SK-N-SH (cell line): Measurements from ENCODE around the gene CDC42BPG. TPM values are rescaled to one million over a fixed set of nuclear protein-coding genes. Genes with fewer than 3 reads are reported as not detected.

Source experiments
- CTCF ChIA-PET: fragments of 300-600, 350-600 bp; formaldehyde crosslinking; extraction: SDS; loops from one replicate; lab custom pipeline; 2021; lab: Yijun Ruan, JAX
- POLR2A ChIA-PET: fragments of 350-600 bp; sonication (Branson Sonifier 250); formaldehyde crosslinking; extraction: SDS; loops from one replicate; lab custom pipeline; 2020; ENCODE audit warnings: antibody characterized with exemption, inconsistent platforms; lab: Yijun Ruan, JAX
- DNase-seq: peaks from one replicate; pipeline ENCODE4 v3.0.0; 2012
- H2AFZ ChIP-seq: fragments of 200-600 bp; sonication (generic); 2 replicates; pipeline ENCODE4 v1.8.1; 2016; ENCODE audit warnings: antibody characterized with exemption, mild to moderate bottlenecking, low read depth
- H3F3A ChIP-seq: fragments of 200-600 bp; sonication (generic); replicated peaks from 2 replicates; pipeline ENCODE3; 2016; ENCODE audit warnings: antibody characterized with exemption, mild to moderate bottlenecking; ENCODE audit not compliant: insufficient read depth
- H3K27ac ChIP-seq, 2 experiments: fragments of 200-500 bp in 1 of 2; fragments of 200-600 bp in 1 of 2; sonication (Bioruptor generic) in 1 of 2; sonication (generic), shearing (Covaris generic) in 1 of 2; 2 replicates each; pipeline versions ENCODE4 v1.5.1 to v1.6.1; 2014 to 2016; ENCODE audit warnings: low read depth in 2 of 2, inconsistent platforms in 1 of 2, low read length in 1 of 2, mild to moderate bottlenecking in 1 of 2, mixed read lengths in 1 of 2
- H3K27me3 ChIP-seq: fragments of 200-600 bp; sonication (generic), shearing (Covaris generic); 2 replicates; pipeline ENCODE4 v1.6.1; 2016; ENCODE audit warnings: mixed run types; ENCODE audit not compliant: insufficient read depth
- H3K36me3 ChIP-seq, 2 experiments: fragments of 200-500 bp in 1 of 2; fragments of 200-600 bp in 1 of 2; sonication (Bioruptor generic) in 1 of 2; sonication (generic) in 1 of 2; replicated peaks in 1 of 2; 2 replicates each; pipeline versions ENCODE3 to v1.5.1; 2014 to 2016; ENCODE audit warnings: low read length in 1 of 2, mild to moderate bottlenecking in 1 of 2; ENCODE audit not compliant: insufficient read depth in 2 of 2, control insufficient read depth in 1 of 2
- H3K4me1 ChIP-seq, 2 experiments: fragments of 200-500 bp in 1 of 2; fragments of 200-600 bp in 1 of 2; sonication (Bioruptor generic) in 1 of 2; sonication (generic), shearing (Covaris generic) in 1 of 2; 2 replicates each; pipeline versions ENCODE4 v1.5.1 to v1.6.1; 2014 to 2016; ENCODE audit warnings: low read depth in 1 of 2, low read length in 1 of 2, mixed run types in 1 of 2; ENCODE audit not compliant: insufficient read depth in 2 of 2, control insufficient read depth in 1 of 2
- H3K4me2 ChIP-seq: fragments of 200-600 bp; sonication (generic), shearing (Covaris generic); 2 replicates; pipeline ENCODE4 v1.6.1; 2017; ENCODE audit warnings: mixed run types
- H3K4me3 ChIP-seq, 2 experiments: fragments of 200-500 bp in 1 of 2; fragments of 200-600 bp in 1 of 2; sonication (Bioruptor generic) in 1 of 2; sonication (generic), shearing (Covaris generic) in 1 of 2; 2 replicates each; pipeline versions ENCODE4 v1.5.1 to v1.8.1; 2014 to 2016; ENCODE audit warnings: low read depth in 2 of 2, inconsistent platforms in 1 of 2, low read length in 1 of 2, mild to moderate bottlenecking in 1 of 2, mixed read lengths in 1 of 2, moderate library complexity in 1 of 2
- H3K79me2 ChIP-seq: fragments of 200-600 bp; sonication (generic); 2 replicates; pipeline ENCODE4 v1.8.1; 2017; ENCODE audit warnings: mild to moderate bottlenecking; ENCODE audit not compliant: insufficient read depth
- H3K9ac ChIP-seq: fragments of 200-600 bp; sonication (generic); 2 replicates; pipeline ENCODE4 v1.6.1; 2017; ENCODE audit warnings: mixed run types
- H3K9me2 ChIP-seq: fragments of 200-600 bp; sonication (generic); 2 replicates; pipeline ENCODE4 v1.6.1; 2017; ENCODE audit warnings: mixed run types
- H3K9me3 ChIP-seq: fragments of 200-600 bp; sonication (generic); 2 replicates; pipeline ENCODE4 v1.6.1; 2017; ENCODE audit warnings: mixed run types, mild to moderate bottlenecking, moderate library complexity
- H4K20me1 ChIP-seq: fragments of 200-600 bp; sonication (generic); 2 replicates; pipeline ENCODE4 v1.6.1; 2017; ENCODE audit warnings: mild to moderate bottlenecking, mixed run types; ENCODE audit not compliant: insufficient read depth
- CTCF ChIP-seq: fragments of 200-600 bp; sonication (generic); IDR thresholded peaks from 2 replicates; pipeline ENCODE4 v1.6.1; 2017; ENCODE audit warnings: antibody characterized with exemption, mild to moderate bottlenecking, moderate library complexity
- ELF1 ChIP-seq: IDR thresholded peaks from 2 replicates; pipeline ENCODE4 v1.4.0; 2012
- EP300 ChIP-seq, 2 experiments: IDR thresholded peaks; 2 replicates each; pipeline versions ENCODE4 v1.4.0 to v1.6.1; 2012; ENCODE audit warnings: borderline replicate concordance in 1 of 2, low read depth in 1 of 2, low read length in 1 of 2
- EZH2phosphoT487 ChIP-seq: fragments of 200-600 bp; sonication (generic); IDR thresholded peaks from 2 replicates; pipeline ENCODE4 v1.6.1; 2017; ENCODE audit warnings: low read depth, mixed run types, mild to moderate bottlenecking, antibody characterized with exemption, moderate library complexity, borderline replicate concordance
- FOXJ3 ChIP-seq: sonication (generic); formaldehyde crosslinking; IDR thresholded peaks from 2 replicates; pipeline ENCODE4 v1.5.1; 2020; ENCODE audit warnings: mild to moderate bottlenecking, missing genetic modification reagents
- GATA2 ChIP-seq: sonication (generic); formaldehyde crosslinking; IDR thresholded peaks from 2 replicates; pipeline ENCODE4 v1.5.0; 2020; ENCODE audit warnings: mild to moderate bottlenecking, missing genetic modification reagents
- IRF3 ChIP-seq: fragments of 150-350 bp; IDR thresholded peaks from 2 replicates; pipeline ENCODE4 v1.6.1; 2016; ENCODE audit warnings: mild to moderate bottlenecking, low read depth, low read length
- JUND ChIP-seq: IDR thresholded peaks from 2 replicates; pipeline ENCODE4 v1.4.0; 2012
- MAX ChIP-seq: IDR thresholded peaks from 2 replicates; pipeline ENCODE4 v1.4.0; 2012; ENCODE audit warnings: low read depth
- NRF1 ChIP-seq: IDR thresholded peaks from 2 replicates; pipeline ENCODE4 v1.6.1; 2012; ENCODE audit warnings: low read depth, mild to moderate bottlenecking, low read length
- PBX3 ChIP-seq: IDR thresholded peaks from 2 replicates; pipeline ENCODE4; 2012
- REST ChIP-seq: IDR thresholded peaks from 2 replicates; pipeline ENCODE4 v1.6.1; 2012; ENCODE audit warnings: mild to moderate bottlenecking, low read depth, low read length, moderate library complexity
- TAF1 ChIP-seq: IDR thresholded peaks from 2 replicates; pipeline ENCODE4 v1.6.1; 2012; ENCODE audit warnings: low read depth, mild to moderate bottlenecking, low read length, moderate library complexity, borderline replicate concordance
- USF2 ChIP-seq: fragments of 150-350 bp; IDR thresholded peaks from 2 replicates; pipeline ENCODE4 v1.6.1; 2017; ENCODE audit warnings: antibody characterized with exemption, low read length, low read depth, borderline replicate concordance
- WGBS: methylation state at CpG from one replicate; pipeline ENCODE4 v1.1.6; 2017; ENCODE audit warnings: low lambda C conversion rate; 5-methylcytosine and 5-hydroxymethylcytosine counted together
- polyA plus RNA-seq, 3 experiments: library from polyadenylated mRNA; depleted of rRNA; stranded (reverse); fragments of >200 nt; gene quantifications; 2 replicates each; pipeline ENCODE4 v1.2.3, GENCODE V29; 2012

Gene CDC42BPG
- polyA plus RNA-seq, 1 of the 3 experiments (the other 2 are of a cell fraction): 0.33 TPM

- H2AFZ ChIP-seq: no peak overlapping the region
- peaks cover 21% of the 10 kb centered on the region for H3F3A ChIP-seq
- H3K27me3 ChIP-seq: no peaks in the 10 kb centered on the region
- H3K9me2 ChIP-seq: no peaks in the 10 kb centered on the region
- peak overlapping the region; percentile 89 for H3K4me2 ChIP-seq
- H3K9me3 ChIP-seq: no peaks in the 10 kb centered on the region
- ChIA-PET CTCF (interaction anchor here (1.4 to 6.1 kb wide), 2 partner anchors 11 to 89 kb away, joined by 6 to 47 read pairs; no protein-coding TSS in a partner anchor), POLR2A (interaction anchor here (1.2 to 1.6 kb wide), 2 partner anchors 18 to 89 kb away, joined by 3 to 5 read pairs; partner anchors contain the start of gene PYGM)
- H3K36me3 ChIP-seq: peaks cover 47% of the 10 kb centered on the region in 2 experiments
- peaks cover 17 to 19% of the 10 kb centered on the region in 2 experiments for H3K4me1 ChIP-seq
- 0% methylated on average over 38 of the region's 98 CpGs for WGBS
- H3K9ac ChIP-seq: peak overlapping the region; percentile 95
- H3K27ac ChIP-seq: peak overlapping the region; percentile 91 to 95
- peaks cover 49% of the 10 kb centered on the region for H4K20me1 ChIP-seq
- TF ChIP-seq PBX3: no peak
- 0 out of 2 replicates have a peak, but pooled peaks have one; percentile 18 for TF ChIP-seq MAX
- no peak for TF ChIP-seq EZH2phosphoT487
- peak; percentile 75 for TF ChIP-seq NRF1
- no peak for TF ChIP-seq EP300 (IDR thresholded peaks at IDR 0.05; ENCODE audit: borderline replicate concordance in 1 of 2, low read depth in 1 of 2, low read length in 1 of 2)
- peak; percentile 90 for TF ChIP-seq REST
- TF ChIP-seq TAF1: 0 out of 2 replicates have a peak, but pooled peaks have one; percentile 12
- no peak for TF ChIP-seq JUND
- H3K79me2 ChIP-seq: peaks cover 49% of the 10 kb centered on the region
- H3K4me3 ChIP-seq: peak overlapping the region; percentile 77 to 83
- peak; percentile 96 for DNase-seq
These were observed 66.8 kb downstream of the CDC42BPG start for GRCh38 chr11:64777449-64778222.

GRCh38 chr11:64776875-64777274, 67.6 kb downstream of the CDC42BPG start:
- Histone ChIP-seq H3K4me3 (peak overlapping the region; percentile 77 to 83), H3F3A (peaks cover 21% of the 10 kb centered on the region), H3K27ac (peak overlapping the region in 1 of 2 experiments; percentile 39; a peak in 1 of 4 replicates), H3K9me2 (no peaks in the 10 kb centered on the region), H3K9ac (peak overlapping the region; percentile 64), H4K20me1 (peaks cover 57% of the 10 kb centered on the region), H3K4me1 (peaks cover 17 to 19% of the 10 kb centered on the region in 2 experiments), H3K36me3 (peaks cover 54 to 55% of the 10 kb centered on the region in 2 experiments), H3K9me3 (no peaks in the 10 kb centered on the region), H3K79me2 (peaks cover 57% of the 10 kb centered on the region), H3K4me2 (peak overlapping the region; percentile 89), H3K27me3 (no peaks in the 10 kb centered on the region), H2AFZ (no peak overlapping the region)
- WGBS: 13% methylated on average over 3 of the region's 3 CpGs
- ChIA-PET CTCF (interaction anchor here (0.6 to 6.1 kb wide), 7 partner anchors 8 to 88 kb away, joined by 3 to 47 read pairs (median 4); no protein-coding TSS in a partner anchor), POLR2A (interaction anchor here (0.9 to 1.6 kb wide), 2 partner anchors 15 to 17 kb away, joined by 3 to 5 read pairs; partner anchors contain the start of gene PYGM)
- no peak for DNase-seq
- TF ChIP-seq PBX3: no peak
- TF ChIP-seq GATA2 (CRISPR knock-in tag): no peak
- TF ChIP-seq IRF3: no peak
- TF ChIP-seq USF2: no peak
- no peak for TF ChIP-seq ELF1
- no peak for TF ChIP-seq CTCF
- TF ChIP-seq FOXJ3 (CRISPR knock-in tag): no peak
